Esophagus muscularis mucosa (tissue), 3 donors: ENCODE data around the gene METTL15.

Experiments
- POLR2A ChIP-seq: fragments of 450-650 bp; IDR thresholded peaks from one replicate; pipeline ENCODE4 v1.6.1; 2017; ENCODE audit warnings: antibody characterized with exemption, moderate library complexity, mild to moderate bottlenecking, low read depth
- POLR2AphosphoS5 ChIP-seq, 2 donors: sonication (generic); formaldehyde crosslinking; IDR thresholded peaks; one replicate each; pipeline ENCODE4 v1.6.1; 2017; ENCODE audit warnings: antibody characterized with exemption in 2 of 2
- TF ChIP-seq, protein P1 (sequence below), 3 experiments: fragments of 200-600 bp in 2 of 3; fragments of 450-650 bp in 1 of 3; sonication (generic) in 2 of 3; IDR thresholded peaks; one replicate each; pipeline ENCODE4 v1.5.1; 2017 to 2019; ENCODE audit warnings: antibody characterized with exemption in 3 of 3, mild to moderate bottlenecking in 2 of 3, moderate library complexity in 1 of 3

DNA sequence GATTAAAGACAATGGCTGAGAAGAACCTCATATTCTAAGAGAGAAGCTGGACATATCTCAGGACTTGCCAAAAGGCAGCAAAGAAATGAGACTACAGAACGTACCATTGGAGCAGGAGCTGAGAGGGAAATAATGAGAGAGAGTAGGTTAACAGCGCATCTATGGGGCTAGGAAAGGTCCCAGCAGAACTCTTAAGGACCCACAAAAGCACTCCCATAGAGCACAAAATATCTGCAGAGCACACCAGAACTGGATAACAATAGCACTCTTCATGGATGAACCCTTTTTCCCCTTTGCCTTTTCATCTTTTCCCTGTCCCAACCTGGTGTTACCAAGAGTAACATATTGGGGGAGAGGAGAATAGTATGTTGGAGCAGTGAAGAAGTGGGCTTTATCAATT is 245.8 kb downstream of the METTL15 start:
- TF ChIP-seq POLR2A = no peak
- TF ChIP-seq, protein P1, sequence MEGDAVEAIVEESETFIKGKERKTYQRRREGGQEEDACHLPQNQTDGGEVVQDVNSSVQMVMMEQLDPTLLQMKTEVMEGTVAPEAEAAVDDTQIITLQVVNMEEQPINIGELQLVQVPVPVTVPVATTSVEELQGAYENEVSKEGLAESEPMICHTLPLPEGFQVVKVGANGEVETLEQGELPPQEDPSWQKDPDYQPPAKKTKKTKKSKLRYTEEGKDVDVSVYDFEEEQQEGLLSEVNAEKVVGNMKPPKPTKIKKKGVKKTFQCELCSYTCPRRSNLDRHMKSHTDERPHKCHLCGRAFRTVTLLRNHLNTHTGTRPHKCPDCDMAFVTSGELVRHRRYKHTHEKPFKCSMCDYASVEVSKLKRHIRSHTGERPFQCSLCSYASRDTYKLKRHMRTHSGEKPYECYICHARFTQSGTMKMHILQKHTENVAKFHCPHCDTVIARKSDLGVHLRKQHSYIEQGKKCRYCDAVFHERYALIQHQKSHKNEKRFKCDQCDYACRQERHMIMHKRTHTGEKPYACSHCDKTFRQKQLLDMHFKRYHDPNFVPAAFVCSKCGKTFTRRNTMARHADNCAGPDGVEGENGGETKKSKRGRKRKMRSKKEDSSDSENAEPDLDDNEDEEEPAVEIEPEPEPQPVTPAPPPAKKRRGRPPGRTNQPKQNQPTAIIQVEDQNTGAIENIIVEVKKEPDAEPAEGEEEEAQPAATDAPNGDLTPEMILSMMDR (IDR thresholded peaks at IDR 0.05) = no peak
- no peak for TF ChIP-seq POLR2AphosphoS5 (IDR thresholded peaks at IDR 0.05)
